ENCODE results near the gene TESK1.
"Not testable (repeated sequence)": the region's sequence is repeated elsewhere in the genome, so short reads cannot be mapped to it uniquely, and the experiment has no call there.

The TESK1 gene

GRCh38 chr9:35609820-35610163, 4.7 kb downstream of the TESK1 start:
- no peak for TF ChIP-seq CTCF (IDR thresholded peaks at IDR 0.05; ENCODE audit: low read length, missing control alignments)
- H3K4me3 ChIP-seq (replicated peaks; ENCODE audit: low read depth, low read length) = no peak overlapping the region
- DNase-seq (ENCODE audit: low read depth) = no peak

GRCh38 chr9:35611230-35611797, 6.3 kb downstream of the TESK1 start:
- H3K4me3 ChIP-seq (replicated peaks; ENCODE audit: low read depth, low read length) = no peak overlapping the region
- peak; percentile 58 for DNase-seq (ENCODE audit: low read depth)
- peak; percentile 80 for TF ChIP-seq CTCF (IDR thresholded peaks at IDR 0.05; ENCODE audit: low read length, missing control alignments)

- not testable (repeated sequence) for DNase-seq (ENCODE audit: low read depth); H3K4me3 ChIP-seq (replicated peaks; ENCODE audit: low read depth, low read length)
Observed at GRCh38 chr9:35612066-35612465, 7.0 kb downstream of the TESK1 start.

GRCh38 chr9:35612843-35613242, 7.8 kb downstream of the TESK1 start:
- no peak for TF ChIP-seq CTCF (IDR thresholded peaks at IDR 0.05; ENCODE audit: low read length, missing control alignments)
- DNase-seq (ENCODE audit: low read depth) = no peak
- no peak overlapping the region for H3K4me3 ChIP-seq (replicated peaks; ENCODE audit: low read depth, low read length)

GRCh38 chr9:35615981-35616680, 11.1 kb downstream of the TESK1 start:
- TF ChIP-seq CTCF (IDR thresholded peaks at IDR 0.05; ENCODE audit: low read length, missing control alignments) = no peak
- DNase-seq (ENCODE audit: low read depth) = no peak
- no peak overlapping the region for H3K4me3 ChIP-seq (replicated peaks; ENCODE audit: low read depth, low read length)

GRCh38 chr9:35616681-35617459, 11.8 kb downstream of the TESK1 start:
- TF ChIP-seq CTCF (IDR thresholded peaks at IDR 0.05; ENCODE audit: low read length, missing control alignments) = no peak
- H3K4me3 ChIP-seq (replicated peaks; ENCODE audit: low read depth, low read length) = peak overlapping the region; percentile 37
- DNase-seq (ENCODE audit: low read depth) = peak; percentile 55

GRCh38 chr9:35617548-35617947, 12.5 kb downstream of the TESK1 start:
- no peak for TF ChIP-seq CTCF (IDR thresholded peaks at IDR 0.05; ENCODE audit: low read length, missing control alignments)
- H3K4me3 ChIP-seq (replicated peaks; ENCODE audit: low read depth, low read length) = no peak overlapping the region

More at GRCh38 chr9:35617548-35617947, 12.5 kb downstream of the TESK1 start:
- DNase-seq (ENCODE audit: low read depth) = no peak

Data from fibroblast of pulmonary artery (primary cell).